Pancreas (tissue), 10 donors: Measurements from ENCODE around the gene C16orf54. TPM values are rescaled to one million over a fixed set of nuclear protein-coding genes. Genes with fewer than 3 reads are reported as not detected.

Experiments
- ATAC-seq, 4 donors: fragments of 200-7000 bp; cut with Tn5 transposase; one replicate each; pipeline versions ENCODE4 v1.8.0 to v1.9.1; 2020; ENCODE audit warnings: mild to moderate bottlenecking in 4 of 4, moderate library complexity in 4 of 4
- DNase-seq, 6 donors: peaks; one replicate each; pipeline ENCODE4 v3.0.0-alpha.2; 2020
- FAIRE-seq: peaks from 2 replicates; lab custom pipeline; 2012; peaks lifted over from hg19 to GRCh38; lab: Jason Lieb, UNC
- H3K27ac ChIP-seq, 4 donors: fragments of 200-600 bp; sonication (generic); 1 replicate in 3 of 4; 2 replicates in 1 of 4; pipeline versions ENCODE4 v1.5.0 to v1.8.0; 2020
- H3K27me3 ChIP-seq, 4 donors: fragments of 200-600 bp; one replicate each; pipeline ENCODE4 v1.8.0; 2021
- H3K36me3 ChIP-seq, 3 donors: fragments of 200-600 bp; sonication (generic) in 1 of 3; one replicate each; pipeline versions ENCODE4 v1.5.0 to v1.8.0; 2020 to 2021
- H3K4me1 ChIP-seq, 3 donors: fragments of 200-600 bp; one replicate each; pipeline ENCODE4 v1.8.0; 2021
- H3K4me3 ChIP-seq, 4 donors: fragments of 200-600 bp; sonication (generic) in 2 of 4; one replicate each; pipeline versions ENCODE4 v1.5.0 to v1.8.0; 2020 to 2021
- H3K9me3 ChIP-seq, 4 donors: fragments of 200-600 bp; one replicate each; pipeline ENCODE4 v1.8.0; 2021
- CTCF ChIP-seq, 4 donors: fragments of 200-600 bp; sonication (generic) in 3 of 4; IDR thresholded peaks; one replicate each; pipeline versions ENCODE4 v1.5.0 to v1.8.0; 2021; ENCODE audit warnings: antibody characterized with exemption in 4 of 4
- WGBS, 2 donors: extraction: QIAGEN DNeasy Blood & Tissue Kit; methylation state at CpG; one replicate each; pipeline ENCODE4 v1.1.7; 2013; 5-methylcytosine and 5-hydroxymethylcytosine counted together
- intact Hi-C, 3 donors: fragments of 100-400 bp; cut with DNase I; formaldehyde crosslinking; loops; one replicate each; pipeline versions ENCODE4 v1.11.1 to v1.14.2; 2022
- polyA plus RNA-seq, 2 donors: library from polyadenylated mRNA; stranded (reverse); fragments of 200-250 nt; gene quantifications; one replicate each; pipeline ENCODE4 v1.2.3, GENCODE V29; 2013
- total RNA-seq, 6 donors: library from RNA; stranded (reverse); fragmentation: NEBNext Ultra II Directional in 4 of 6; extraction: Animal tissue kit (Norgen Biotek cat#: 25700) in 4 of 6; gene quantifications; one replicate each; pipeline versions ENCODE4 v1.2.1 to v1.2.4, GENCODE V29; 2021 to 2023
- donor health status: healthy with polysubstance abuse.
- donor health status: DM: no; HTN: no; CAD: no; lungs with moderate emphysema.
- donor health status: DM: no; HTN: no; CAD: no.
- donor health status: control.
- donor health status: control.
- donor health status: Bipolar disorder and iron deficiency.
- donor health status: DM: yes; HTN: yes; CAD: no.
- donor health status: DM: no; HTN: no; CAD: no.
- donor health status: DM: no; HTN: no; CAD: no.
- donor health status: DM: yes; HTN: yes; CAD: no.

C16orf54 gene
- total and polyA plus RNA-seq, 8 donors = 0.23 to 1.5 (median 0.26) TPM; not detected in 1

- Histone ChIP-seq H3K27ac (no peak overlapping the region), H3K4me1 (no peaks in the 10 kb centered on the region), H3K9me3 (no peaks in the 10 kb centered on the region), H3K27me3 (no peaks in the 10 kb centered on the region), H3K4me3 (no peak overlapping the region), H3K36me3 (no peaks in the 10 kb centered on the region)
- TF ChIP-seq CTCF (IDR thresholded peaks at IDR 0.05) = no peak
- intact Hi-C loops = no loop called here
- ATAC-seq = no peak
- no peak for DNase-seq
- 73 to 83% methylated on average over 5 of the region's 5 CpGs for WGBS, 2 donors
- FAIRE-seq = no peak
These were observed 25.1 kb downstream of the C16orf54 start for GRCh38 chr16:29720703-29721102.

GRCh38 chr16:29719063-29719462 is 26.7 kb downstream of the C16orf54 start:
- no peak for TF ChIP-seq CTCF (IDR thresholded peaks at IDR 0.05)
- no peaks in the 10 kb centered on the region for H3K36me3 ChIP-seq
- no peak overlapping the region for H3K27ac ChIP-seq
- H3K4me1 ChIP-seq = no peaks in the 10 kb centered on the region
- H3K9me3 ChIP-seq = no peaks in the 10 kb centered on the region
- ATAC-seq = no peak
- no peak for DNase-seq
- H3K4me3 ChIP-seq = no peak overlapping the region
- WGBS, 2 donors = 23 to 33% methylated on average over 4 of the region's 4 CpGs
- no peaks in the 10 kb centered on the region for H3K27me3 ChIP-seq
- FAIRE-seq = no peak
- intact Hi-C loops = no loop called here

- no peaks in the 10 kb centered on the region for H3K36me3 ChIP-seq
- TF ChIP-seq CTCF (IDR thresholded peaks at IDR 0.05) = no peak
- no peak overlapping the region for H3K27ac ChIP-seq
- 85 to 88% methylated on average over 7 of the region's 7 CpGs for WGBS, 2 donors
- H3K27me3 ChIP-seq = no peaks in the 10 kb centered on the region
- H3K9me3 ChIP-seq = no peaks in the 10 kb centered on the region
- FAIRE-seq (no peak), ATAC-seq (no peak), DNase-seq (peak in 1 of 6 donors; percentile 22)
- intact Hi-C loops = no loop called here
- H3K4me3 ChIP-seq = no peak overlapping the region
- H3K4me1 ChIP-seq = no peaks in the 10 kb centered on the region
These were observed 28.7 kb downstream of the C16orf54 start for GRCh38 chr16:29717113-29717512.

GRCh38 chr16:29714972-29715371 is 30.8 kb downstream of the C16orf54 start:
- no peaks in the 10 kb centered on the region for H3K4me1 ChIP-seq
- WGBS, 2 donors = 9 to 17% methylated on average over 1 of the region's 1 CpG
- H3K36me3 ChIP-seq = no peaks in the 10 kb centered on the region
- no peak overlapping the region for H3K4me3 ChIP-seq
- no peak for DNase-seq
- no peak for FAIRE-seq
- H3K27ac ChIP-seq = no peak overlapping the region
- H3K9me3 ChIP-seq = no peaks in the 10 kb centered on the region
- intact Hi-C loops = no loop called here
- no peaks in the 10 kb centered on the region for H3K27me3 ChIP-seq
- TF ChIP-seq CTCF (IDR thresholded peaks at IDR 0.05) = no peak
- no peak for ATAC-seq

GRCh38 chr16:29714396-29714795 is 31.4 kb downstream of the C16orf54 start:
- no peaks in the 10 kb centered on the region for H3K4me1 ChIP-seq
- FAIRE-seq (no peak), ATAC-seq (no peak), DNase-seq (peak in 1 of 6 donors; percentile 2)
- no peak overlapping the region for H3K27ac ChIP-seq
- 80 to 89% methylated on average over 2 of the region's 2 CpGs for WGBS, 2 donors
- TF ChIP-seq CTCF (IDR thresholded peaks at IDR 0.05) = no peak
- no peak overlapping the region for H3K4me3 ChIP-seq
- intact Hi-C loops = no loop called here
- no peaks in the 10 kb centered on the region for H3K9me3 ChIP-seq
- no peaks in the 10 kb centered on the region for H3K36me3 ChIP-seq
- no peaks in the 10 kb centered on the region for H3K27me3 ChIP-seq
